ENCODE results near the gene ITGA2.

The ITGA2 gene

DNA sequence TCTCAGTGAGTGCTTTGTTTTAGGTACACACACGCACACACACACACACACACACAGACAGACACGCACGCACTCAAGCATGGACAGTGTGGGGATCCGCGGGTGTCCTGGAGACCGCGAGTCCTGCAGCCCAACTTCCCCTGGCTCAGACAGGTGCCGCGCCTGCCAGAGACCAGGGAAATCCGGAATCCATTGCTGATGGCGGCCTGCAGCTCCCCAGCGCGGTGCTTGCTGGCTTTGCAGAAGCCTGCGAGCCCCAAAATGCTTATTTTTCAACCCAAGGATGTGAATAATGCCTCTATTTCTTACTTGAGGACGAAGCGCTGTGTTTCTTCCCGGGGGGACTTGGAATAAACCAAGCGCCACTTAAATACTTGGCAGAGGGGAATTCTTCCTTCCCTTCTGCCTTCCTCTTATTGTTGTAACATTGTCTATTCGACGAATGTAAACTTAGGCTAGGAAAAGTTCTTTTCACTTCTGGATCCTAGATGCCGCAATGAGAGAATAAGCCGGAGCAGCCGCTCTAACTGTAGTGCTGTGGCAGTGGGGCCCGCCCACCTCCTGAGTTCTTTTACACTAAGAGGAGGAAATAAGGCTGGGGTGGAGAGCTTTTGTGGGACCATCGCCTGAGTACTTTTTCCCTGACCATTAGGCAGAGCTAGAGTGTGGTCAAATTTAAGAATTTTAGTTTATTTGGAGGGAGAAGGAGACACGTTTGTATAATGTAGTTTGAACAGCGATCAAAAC, 802 bp downstream of the ITGA2 start:
- TF ChIP-seq, protein P1, sequence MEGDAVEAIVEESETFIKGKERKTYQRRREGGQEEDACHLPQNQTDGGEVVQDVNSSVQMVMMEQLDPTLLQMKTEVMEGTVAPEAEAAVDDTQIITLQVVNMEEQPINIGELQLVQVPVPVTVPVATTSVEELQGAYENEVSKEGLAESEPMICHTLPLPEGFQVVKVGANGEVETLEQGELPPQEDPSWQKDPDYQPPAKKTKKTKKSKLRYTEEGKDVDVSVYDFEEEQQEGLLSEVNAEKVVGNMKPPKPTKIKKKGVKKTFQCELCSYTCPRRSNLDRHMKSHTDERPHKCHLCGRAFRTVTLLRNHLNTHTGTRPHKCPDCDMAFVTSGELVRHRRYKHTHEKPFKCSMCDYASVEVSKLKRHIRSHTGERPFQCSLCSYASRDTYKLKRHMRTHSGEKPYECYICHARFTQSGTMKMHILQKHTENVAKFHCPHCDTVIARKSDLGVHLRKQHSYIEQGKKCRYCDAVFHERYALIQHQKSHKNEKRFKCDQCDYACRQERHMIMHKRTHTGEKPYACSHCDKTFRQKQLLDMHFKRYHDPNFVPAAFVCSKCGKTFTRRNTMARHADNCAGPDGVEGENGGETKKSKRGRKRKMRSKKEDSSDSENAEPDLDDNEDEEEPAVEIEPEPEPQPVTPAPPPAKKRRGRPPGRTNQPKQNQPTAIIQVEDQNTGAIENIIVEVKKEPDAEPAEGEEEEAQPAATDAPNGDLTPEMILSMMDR (IDR thresholded peaks at IDR 0.05): peak; percentile 11; the same call in 1 of the 2 replicates

DNA sequence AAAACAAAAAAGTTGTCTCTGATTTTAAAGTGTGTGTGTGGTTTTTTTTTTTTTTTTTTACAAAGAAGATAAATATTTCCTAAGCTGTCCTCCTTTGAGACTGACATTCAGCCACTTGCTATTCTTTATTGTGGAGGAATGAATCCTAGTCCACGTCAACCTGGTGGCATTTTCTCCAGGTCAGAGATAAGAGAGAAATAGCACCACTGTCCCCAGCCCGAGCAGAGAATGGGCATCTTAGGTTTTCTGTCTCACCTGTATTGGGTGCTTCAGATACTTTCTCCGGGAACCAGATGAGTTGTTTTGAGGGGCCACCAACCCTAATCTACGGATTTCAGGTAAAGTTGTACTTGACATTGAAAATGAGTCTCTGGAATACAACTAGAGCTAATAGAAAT, 1.4 kb downstream of the ITGA2 start:
- TF ChIP-seq, protein P1 (IDR thresholded peaks at IDR 0.05): no peak

DNA sequence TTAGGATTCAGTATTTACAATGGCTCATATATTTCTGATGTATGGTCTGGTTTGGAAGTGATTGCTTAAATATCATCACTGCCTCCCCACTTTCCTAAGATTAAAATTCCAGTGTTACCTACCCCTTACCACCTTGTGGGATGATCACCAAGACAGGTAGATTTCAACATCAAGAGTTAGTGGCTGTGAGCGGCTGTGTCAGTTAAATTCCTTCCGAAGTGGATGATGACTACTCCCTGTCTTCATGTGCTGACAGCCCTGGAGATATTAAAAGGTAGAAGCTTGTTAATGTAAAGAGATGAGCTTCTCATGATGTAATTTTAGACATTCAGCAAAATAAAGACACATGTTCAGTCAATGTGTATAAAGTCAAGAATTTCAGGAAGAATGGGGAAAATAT, 4.2 kb downstream of the ITGA2 start:
- TF ChIP-seq, protein P1 (IDR thresholded peaks at IDR 0.05): no peak

DNA sequence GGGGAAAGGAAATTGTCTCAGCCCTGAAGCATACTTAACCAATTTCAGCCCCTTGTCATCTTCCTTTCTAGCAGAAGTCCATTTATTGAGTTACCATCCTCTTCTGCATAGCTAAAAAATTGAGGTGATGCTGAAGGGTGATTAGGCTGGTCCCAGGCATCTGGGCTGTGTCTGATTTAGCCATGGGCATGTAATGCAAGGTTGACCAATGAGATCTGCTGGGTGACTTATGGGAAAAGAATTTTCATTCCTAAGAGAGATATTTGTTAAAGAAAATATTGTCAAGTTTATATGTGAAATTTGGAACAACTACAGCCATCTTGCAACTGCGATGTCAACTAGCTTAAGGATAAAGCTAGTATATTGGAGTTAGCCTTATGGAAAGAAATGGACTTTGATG, 5.1 kb downstream of the ITGA2 start:
- TF ChIP-seq, protein P1 (IDR thresholded peaks at IDR 0.05): no peak

DNA sequence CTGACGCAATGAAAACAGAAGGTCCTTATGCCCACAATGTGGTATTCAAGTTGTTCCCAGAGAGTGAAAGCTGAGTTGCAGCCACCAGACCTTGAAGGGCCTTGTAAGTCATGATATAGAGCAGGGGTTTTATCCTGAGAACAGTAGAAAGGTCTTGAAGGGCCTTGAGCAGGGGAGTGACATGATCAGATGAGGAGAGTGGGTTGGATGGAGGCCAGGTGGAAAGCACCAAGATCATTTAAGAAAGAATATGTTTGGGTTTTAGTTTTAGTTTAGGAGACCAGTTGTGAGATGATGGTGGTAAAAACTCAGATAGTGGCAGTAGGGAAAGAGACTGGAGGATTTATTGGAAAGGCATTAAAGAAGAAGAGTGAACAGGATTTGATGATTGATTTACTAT, 5.9 kb downstream of the ITGA2 start:
- TF ChIP-seq, protein P1 (IDR thresholded peaks at IDR 0.05): no peak

DNA sequence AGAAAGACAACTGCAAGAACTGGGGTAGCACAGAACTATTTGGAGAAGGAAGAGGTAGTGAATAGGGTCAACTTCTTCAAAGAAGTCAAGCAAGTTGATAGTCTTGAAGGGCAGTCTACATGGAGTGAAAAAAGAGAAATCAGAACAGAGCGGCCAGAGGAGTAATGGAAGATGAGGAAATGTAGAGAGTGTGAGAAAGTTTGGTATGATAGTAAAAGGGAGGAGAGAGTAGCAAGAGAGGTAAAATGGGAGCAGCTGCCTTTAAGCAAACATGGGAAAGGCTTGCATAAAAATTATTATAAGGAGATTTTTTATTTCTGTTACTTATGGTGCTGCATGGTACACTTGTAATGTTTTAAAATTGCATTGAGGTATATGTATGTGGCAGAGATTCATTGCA, 6.8 kb downstream of the ITGA2 start:
- TF ChIP-seq, protein P1 (IDR thresholded peaks at IDR 0.05): no peak

DNA sequence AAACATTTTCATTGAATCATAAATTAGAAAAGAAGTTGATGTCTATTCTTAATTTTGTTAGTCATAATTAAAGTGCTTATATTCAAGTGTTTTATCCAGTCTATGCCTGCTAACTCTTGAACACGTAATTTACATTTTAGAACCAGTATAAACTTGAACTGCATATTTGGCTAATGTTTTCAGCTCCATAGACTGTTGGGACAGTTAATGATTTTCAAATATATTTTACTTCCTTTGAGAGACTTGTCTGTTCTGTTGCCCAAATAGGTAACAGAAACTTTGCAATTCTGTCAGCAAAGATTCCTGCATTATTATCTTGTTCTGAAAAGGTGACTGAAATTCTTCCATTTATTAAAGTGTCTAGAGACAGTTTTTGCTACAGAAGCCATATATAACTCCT, 7.8 kb downstream of the ITGA2 start:
- TF ChIP-seq, protein P1 (IDR thresholded peaks at IDR 0.05): no peak

DNA sequence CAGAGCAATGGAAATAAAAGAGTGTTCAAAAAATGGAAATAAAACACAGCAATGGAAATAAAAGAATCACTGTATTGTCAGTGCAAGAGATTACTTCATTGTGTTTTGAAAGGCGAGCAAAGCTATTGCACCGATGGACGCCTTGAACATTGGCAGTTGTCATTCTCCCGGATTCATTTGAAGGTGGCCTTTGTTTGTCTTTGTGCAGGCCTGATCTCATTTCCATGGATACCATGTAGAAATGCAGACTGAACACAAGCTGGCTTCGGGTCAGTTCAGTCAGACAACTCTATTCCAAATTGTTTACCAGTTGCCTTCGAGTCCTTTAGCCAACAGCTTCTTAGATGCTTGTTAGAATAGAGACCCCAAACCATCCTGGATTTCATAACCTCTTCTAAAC, 8.3 kb downstream of the ITGA2 start:
- TF ChIP-seq, protein P1 (IDR thresholded peaks at IDR 0.05): no peak
